ENCODE measurements around the gene FAM72C.
"Not testable (repeated sequence)": the region's sequence is repeated elsewhere in the genome, so short reads cannot be mapped to it uniquely, and the experiment has no call there.

The FAM72C gene

GRCh38 chr1:143971924-143972700, at the start of gene FAM72C:
Gene FAM72C (minus strand): TSS chr1:143971986. CDS start chr1:143971141, 845 bp downstream.
- DNase-seq; in situ Hi-C loops (cut with MboI; ENCODE audit: low pct_unique_long_range_greater_than_20kb, low sequenced_read_pairs): not testable (repeated sequence)

- in situ Hi-C loops (cut with MboI; ENCODE audit: low pct_unique_long_range_greater_than_20kb, low sequenced_read_pairs); DNase-seq: not testable (repeated sequence)
These were observed 48.4 kb upstream of the FAM72C start for GRCh38 chr1:144020001-144020738.

GRCh38 chr1:144019101-144019500, 47.3 kb upstream of the FAM72C start:
- in situ Hi-C loops (cut with MboI; ENCODE audit: low pct_unique_long_range_greater_than_20kb, low sequenced_read_pairs); DNase-seq: not testable (repeated sequence)

- in situ Hi-C loops (cut with MboI; ENCODE audit: low pct_unique_long_range_greater_than_20kb, low sequenced_read_pairs); DNase-seq: not testable (repeated sequence)
These were observed 43.6 kb upstream of the FAM72C start for GRCh38 chr1:144015180-144015966.

- DNase-seq; in situ Hi-C loops (cut with MboI; ENCODE audit: low pct_unique_long_range_greater_than_20kb, low sequenced_read_pairs): not testable (repeated sequence)
These were observed 42.7 kb upstream of the FAM72C start for GRCh38 chr1:144014528-144014927.

GRCh38 chr1:144014121-144014520, 42.3 kb upstream of the FAM72C start:
- in situ Hi-C loops (cut with MboI; ENCODE audit: low pct_unique_long_range_greater_than_20kb, low sequenced_read_pairs); DNase-seq: not testable (repeated sequence)

- DNase-seq; in situ Hi-C loops (cut with MboI; ENCODE audit: low pct_unique_long_range_greater_than_20kb, low sequenced_read_pairs): not testable (repeated sequence)
These were observed 40.5 kb upstream of the FAM72C start for GRCh38 chr1:144012168-144012733.

- in situ Hi-C loops (cut with MboI; ENCODE audit: low pct_unique_long_range_greater_than_20kb, low sequenced_read_pairs); DNase-seq: not testable (repeated sequence)
These were observed 37.6 kb upstream of the FAM72C start for GRCh38 chr1:144009410-144009809.

GRCh38 chr1:144004259-144004658, 32.5 kb upstream of the FAM72C start:
- in situ Hi-C loops (cut with MboI; ENCODE audit: low pct_unique_long_range_greater_than_20kb, low sequenced_read_pairs); DNase-seq: not testable (repeated sequence)

- DNase-seq; in situ Hi-C loops (cut with MboI; ENCODE audit: low pct_unique_long_range_greater_than_20kb, low sequenced_read_pairs): not testable (repeated sequence)
These were observed 31.7 kb upstream of the FAM72C start for GRCh38 chr1:144003306-144004029.

GRCh38 chr1:144002141-144002881, 30.5 kb upstream of the FAM72C start:
- in situ Hi-C loops (cut with MboI; ENCODE audit: low pct_unique_long_range_greater_than_20kb, low sequenced_read_pairs); DNase-seq: not testable (repeated sequence)

- in situ Hi-C loops (cut with MboI; ENCODE audit: low pct_unique_long_range_greater_than_20kb, low sequenced_read_pairs); DNase-seq: not testable (repeated sequence)
These were observed 29.3 kb upstream of the FAM72C start for GRCh38 chr1:144001077-144001476.

GRCh38 chr1:143996020-143996419, 24.2 kb upstream of the FAM72C start:
- in situ Hi-C loops (cut with MboI; ENCODE audit: low pct_unique_long_range_greater_than_20kb, low sequenced_read_pairs); DNase-seq: not testable (repeated sequence)

- DNase-seq; in situ Hi-C loops (cut with MboI; ENCODE audit: low pct_unique_long_range_greater_than_20kb, low sequenced_read_pairs): not testable (repeated sequence)
These were observed 21.6 kb upstream of the FAM72C start for GRCh38 chr1:143993301-143993907.

- DNase-seq; in situ Hi-C loops (cut with MboI; ENCODE audit: low pct_unique_long_range_greater_than_20kb, low sequenced_read_pairs): not testable (repeated sequence)
These were observed 18.9 kb upstream of the FAM72C start for GRCh38 chr1:143990699-143991098.

- in situ Hi-C loops (cut with MboI; ENCODE audit: low pct_unique_long_range_greater_than_20kb, low sequenced_read_pairs); DNase-seq: not testable (repeated sequence)
These were observed 17.9 kb upstream of the FAM72C start for GRCh38 chr1:143989719-143990118.

GRCh38 chr1:143989427-143989712, 17.6 kb upstream of the FAM72C start:
- DNase-seq; in situ Hi-C loops (cut with MboI; ENCODE audit: low pct_unique_long_range_greater_than_20kb, low sequenced_read_pairs): not testable (repeated sequence)

All from KBM-7 (cell line).